Activated T-cell treated with anti-CD3 and anti-CD28 coated beads, Interleukin-2, amount 50 U/mL, for 1 hour (primary cell): Measurements from ENCODE around the gene DNAH7.

ENCODE experiments used
- DNase-seq: peaks from one replicate; pipeline ENCODE4 v3.0.0-alpha.2; 2020

DNAH7 gene

GRCh38 chr2:195857132-195857531, 211.5 kb downstream of the DNAH7 start:
- no peak for DNase-seq

- DNase-seq = no peak
These were observed 217.9 kb downstream of the DNAH7 start for GRCh38 chr2:195850764-195851163.

GRCh38 chr2:195848119-195848899, 220.3 kb downstream of the DNAH7 start:
- DNase-seq = no peak

GRCh38 chr2:195842932-195843331, 225.7 kb downstream of the DNAH7 start:
- DNase-seq = no peak

GRCh38 chr2:195838002-195838401, 230.6 kb downstream of the DNAH7 start:
- DNase-seq = no peak

- no peak for DNase-seq
These were observed 232.6 kb downstream of the DNAH7 start for GRCh38 chr2:195836002-195836401.

- DNase-seq = no peak
These were observed 233.8 kb downstream of the DNAH7 start for GRCh38 chr2:195834836-195835235.

GRCh38 chr2:195830968-195831950, 237.4 kb downstream of the DNAH7 start:
- DNase-seq = no peak

- DNase-seq = no peak
These were observed 244.2 kb downstream of the DNAH7 start for GRCh38 chr2:195824478-195824877.

GRCh38 chr2:195823206-195823605, 245.4 kb downstream of the DNAH7 start:
- no peak for DNase-seq

- DNase-seq = no peak
These were observed 247.1 kb downstream of the DNAH7 start for GRCh38 chr2:195821566-195821932.

- DNase-seq = no peak
These were observed 247.6 kb downstream of the DNAH7 start for GRCh38 chr2:195820867-195821565.

GRCh38 chr2:195820373-195820772, 248.3 kb downstream of the DNAH7 start:
- no peak for DNase-seq

GRCh38 chr2:195819276-195819675, 249.4 kb downstream of the DNAH7 start:
- DNase-seq = no peak

- DNase-seq = no peak
These were observed 250.1 kb downstream of the DNAH7 start for GRCh38 chr2:195818526-195818925.

GRCh38 chr2:195818106-195818505, 250.5 kb downstream of the DNAH7 start:
- no peak for DNase-seq

GRCh38 chr2:195815083-195815482, 253.6 kb downstream of the DNAH7 start:
- no peak for DNase-seq

- no peak for DNase-seq
These were observed 255.2 kb downstream of the DNAH7 start for GRCh38 chr2:195813421-195813820.

- DNase-seq = no peak
These were observed 258.1 kb downstream of the DNAH7 start for GRCh38 chr2:195810340-195811098.

GRCh38 chr2:195808189-195808588, 260.4 kb downstream of the DNAH7 start:
- DNase-seq = no peak

- no peak for DNase-seq
These were observed 263.2 kb downstream of the DNAH7 start for GRCh38 chr2:195805283-195805976.

GRCh38 chr2:195795879-195796278, 272.8 kb downstream of the DNAH7 start:
- DNase-seq = no peak
